HepG2 (cell line): ENCODE measurements around the gene C14orf119. TPM values are rescaled to one million over a fixed set of nuclear protein-coding genes. Genes with fewer than 3 reads are reported as not detected.

Experiments
- BCL6 ChIP-seq: IDR thresholded peaks from 2 replicates; pipeline ENCODE4 v1.6.1; 2016; ENCODE audit warnings: missing genetic modification reagents, missing compliant biosample characterization
- BHLHE40 ChIP-seq: IDR thresholded peaks from 2 replicates; pipeline ENCODE4 v1.6.1; 2011; ENCODE audit warnings: low read length, improper control_type of control experiment
- CENPX ChIP-seq: sonication (generic); formaldehyde crosslinking; IDR thresholded peaks from 2 replicates; pipeline ENCODE4 v1.9.0; 2021; ENCODE audit warnings: mild to moderate bottlenecking, missing genetic modification reagents, moderate library complexity
- HES4 ChIP-seq: sonication (generic); formaldehyde crosslinking; IDR thresholded peaks from 2 replicates; pipeline ENCODE4 v1.9.0; 2021; ENCODE audit warnings: mild to moderate bottlenecking, missing genetic modification reagents, borderline replicate concordance
- MEF2D ChIP-seq: sonication (generic); formaldehyde crosslinking; IDR thresholded peaks from 2 replicates; pipeline ENCODE4 v1.5.1; 2020; ENCODE audit warnings: mild to moderate bottlenecking, missing genetic modification reagents
- MEIS2 ChIP-seq: sonication (generic); formaldehyde crosslinking; IDR thresholded peaks from 2 replicates; pipeline ENCODE4 v1.9.0; 2021; ENCODE audit warnings: mild to moderate bottlenecking, missing genetic modification reagents
- PHF5A ChIP-seq: IDR thresholded peaks from one replicate; pipeline ENCODE4 v1.6.1; 2018; ENCODE audit warnings: low read depth, missing genetic modification reagents; ENCODE audit not compliant: unreplicated experiment
- RARA ChIP-seq: IDR thresholded peaks from 2 replicates; pipeline ENCODE4 v1.6.1; 2016; ENCODE audit warnings: missing genetic modification reagents, missing compliant biosample characterization
- SALL1 ChIP-seq: sonication (generic); formaldehyde crosslinking; IDR thresholded peaks from 2 replicates; pipeline ENCODE4 v1.8.0; 2022; ENCODE audit warnings: mild to moderate bottlenecking, missing genetic modification reagents
- ZFX ChIP-seq: sonication (generic); formaldehyde crosslinking; IDR thresholded peaks from 2 replicates; pipeline ENCODE4 v1.4.0; 2020; ENCODE audit warnings: mild to moderate bottlenecking, low read depth, missing genetic modification reagents, moderate library complexity
- ZNF496 ChIP-seq: sonication (generic); formaldehyde crosslinking; IDR thresholded peaks from 2 replicates; pipeline ENCODE4 v1.8.1; 2023; ENCODE audit warnings: mild to moderate bottlenecking, moderate library complexity, missing genetic modification reagents; ENCODE audit not compliant: insufficient replicate concordance
- ZNF562 ChIP-seq: sonication (generic); formaldehyde crosslinking; IDR thresholded peaks from 2 replicates; pipeline ENCODE4 v1.8.0; 2022; ENCODE audit warnings: missing genetic modification reagents, borderline replicate concordance
- ZNF761 ChIP-seq: sonication (generic); formaldehyde crosslinking; conservative IDR thresholded peaks from 2 replicates; pipeline ENCODE4 v1.4.0; 2020; ENCODE audit warnings: mild to moderate bottlenecking, missing genetic modification reagents
- ZNF839 ChIP-seq: sonication (generic); formaldehyde crosslinking; IDR thresholded peaks from 2 replicates; pipeline ENCODE4 v1.4.0; 2020; ENCODE audit warnings: missing genetic modification reagents, mild to moderate bottlenecking, borderline replicate concordance
- ZNF841 ChIP-seq: sonication (generic); formaldehyde crosslinking; IDR thresholded peaks from 2 replicates; pipeline ENCODE4 v1.8.1; 2023; ENCODE audit warnings: missing genetic modification reagents, borderline replicate concordance
- ZSCAN9 ChIP-seq: IDR thresholded peaks from 2 replicates; pipeline ENCODE4 v1.6.1; 2016; ENCODE audit warnings: borderline replicate concordance
- polyA plus RNA-seq, 8 experiments: library from polyadenylated mRNA; depleted of rRNA in 3 of 8; stranded (reverse) in 7 of 8; unstranded in 1 of 8; fragments of >200 nt; fragmentation: Illumina TruSeq in 4 of 8; extraction: Trizol in 4 of 8; gene quantifications; 2 replicates each; pipeline versions ENCODE4 v1.2.1 to v1.2.3, GENCODE V29; 2011 to 2016; ENCODE audit warnings: low read depth in 4 of 8, missing spikeins in 1 of 8, mixed read lengths in 1 of 8; ENCODE audit not compliant: insufficient read depth in 1 of 8
- total RNA-seq, 5 experiments: library from RNA; depleted of rRNA; stranded (reverse); fragments of >200 nt; fragmentation: Illumina TruSeq; extraction: Trizol; gene quantifications; 2 replicates each; pipeline ENCODE4 v1.2.3, GENCODE V29; 2016; ENCODE audit warnings: low read depth in 1 of 5
- TF ChIP-seq, protein P1 (sequence below): sonication (generic); formaldehyde crosslinking; IDR thresholded peaks from 2 replicates; pipeline ENCODE4 v1.8.0; 2022; ENCODE audit warnings: low read depth, missing genetic modification reagents
- TF ChIP-seq, protein P2 (sequence below): sonication (generic); formaldehyde crosslinking; IDR thresholded peaks from 2 replicates; pipeline ENCODE4 v1.4.0; 2020; ENCODE audit warnings: mild to moderate bottlenecking, missing genetic modification reagents, borderline replicate concordance
- TF ChIP-seq, protein P3 (sequence below): sonication (generic); formaldehyde crosslinking; IDR thresholded peaks from 2 replicates; pipeline ENCODE4 v1.5.1; 2020; ENCODE audit warnings: mild to moderate bottlenecking, missing genetic modification reagents
- TF ChIP-seq, protein P4 (sequence below): IDR thresholded peaks from 2 replicates; pipeline ENCODE4 v1.6.1; 2016

The C14orf119 gene
- total and polyA plus RNA-seq, 2 of the 13 experiments (the other 11 are each of a cell fraction or from before 2014, with no cell fraction given), result 117 to 206 TPM

DNA sequence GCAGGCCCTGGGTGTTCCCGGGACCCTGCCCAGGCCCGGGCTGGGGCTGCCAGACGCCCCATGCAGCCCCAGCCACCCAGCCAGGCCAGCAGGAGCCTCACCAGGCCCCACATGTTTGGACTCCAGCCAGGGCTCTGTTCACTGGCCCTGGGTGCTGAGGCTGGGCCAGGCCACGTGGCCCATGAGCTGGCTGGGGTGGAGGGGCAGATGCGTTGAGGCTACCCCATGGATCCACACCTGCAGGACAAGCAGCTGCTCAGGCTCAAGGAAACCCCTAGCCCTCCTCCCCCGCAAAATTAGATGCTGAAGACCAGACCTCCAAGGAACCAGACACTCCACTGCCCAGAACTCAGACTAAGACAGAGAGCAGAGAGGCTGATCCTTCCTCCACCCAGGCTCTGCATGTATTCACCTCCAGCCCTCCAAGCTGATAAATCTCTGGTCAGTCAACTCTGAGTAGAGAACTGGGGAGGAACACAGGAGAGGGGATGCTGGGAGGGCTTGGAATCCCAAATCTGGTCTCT, 39.6 kb upstream of the C14orf119 start (continued):
- TF ChIP-seq ZNF839, result no peak
- no peak for TF ChIP-seq ZNF761 (CRISPR knock-in tag)
- TF ChIP-seq ZNF562 (CRISPR knock-in tag), result no peak
- no peak for TF ChIP-seq SALL1 (CRISPR knock-in tag)
- TF ChIP-seq, protein P1, sequence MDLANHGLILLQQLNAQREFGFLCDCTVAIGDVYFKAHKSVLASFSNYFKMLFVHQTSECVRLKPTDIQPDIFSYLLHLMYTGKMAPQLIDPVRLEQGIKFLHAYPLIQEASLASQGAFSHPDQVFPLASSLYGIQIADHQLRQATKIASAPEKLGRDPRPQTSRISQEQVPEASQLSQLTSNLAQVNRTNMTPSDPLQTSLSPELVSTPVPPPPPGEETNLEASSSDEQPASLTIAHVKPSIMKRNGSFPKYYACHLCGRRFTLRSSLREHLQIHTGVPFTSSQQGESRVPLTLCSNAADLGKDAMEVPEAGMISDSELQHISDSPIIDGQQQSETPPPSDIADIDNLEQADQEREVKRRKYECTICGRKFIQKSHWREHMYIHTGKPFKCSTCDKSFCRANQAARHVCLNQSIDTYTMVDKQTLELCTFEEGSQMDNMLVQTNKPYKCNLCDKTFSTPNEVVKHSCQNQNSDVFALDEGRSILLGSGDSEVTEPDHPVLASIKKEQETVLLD (CRISPR knock-in tag), result no peak
- TF ChIP-seq HES4, result no peak
- no peak for TF ChIP-seq ZSCAN9 (CRISPR knock-in tag)
- TF ChIP-seq PHF5A, result no peak
- TF ChIP-seq MEIS2, result no peak
- no peak for TF ChIP-seq CENPX (CRISPR knock-in tag)
- TF ChIP-seq ZNF841 (CRISPR knock-in tag), result no peak
- TF ChIP-seq, protein P2, sequence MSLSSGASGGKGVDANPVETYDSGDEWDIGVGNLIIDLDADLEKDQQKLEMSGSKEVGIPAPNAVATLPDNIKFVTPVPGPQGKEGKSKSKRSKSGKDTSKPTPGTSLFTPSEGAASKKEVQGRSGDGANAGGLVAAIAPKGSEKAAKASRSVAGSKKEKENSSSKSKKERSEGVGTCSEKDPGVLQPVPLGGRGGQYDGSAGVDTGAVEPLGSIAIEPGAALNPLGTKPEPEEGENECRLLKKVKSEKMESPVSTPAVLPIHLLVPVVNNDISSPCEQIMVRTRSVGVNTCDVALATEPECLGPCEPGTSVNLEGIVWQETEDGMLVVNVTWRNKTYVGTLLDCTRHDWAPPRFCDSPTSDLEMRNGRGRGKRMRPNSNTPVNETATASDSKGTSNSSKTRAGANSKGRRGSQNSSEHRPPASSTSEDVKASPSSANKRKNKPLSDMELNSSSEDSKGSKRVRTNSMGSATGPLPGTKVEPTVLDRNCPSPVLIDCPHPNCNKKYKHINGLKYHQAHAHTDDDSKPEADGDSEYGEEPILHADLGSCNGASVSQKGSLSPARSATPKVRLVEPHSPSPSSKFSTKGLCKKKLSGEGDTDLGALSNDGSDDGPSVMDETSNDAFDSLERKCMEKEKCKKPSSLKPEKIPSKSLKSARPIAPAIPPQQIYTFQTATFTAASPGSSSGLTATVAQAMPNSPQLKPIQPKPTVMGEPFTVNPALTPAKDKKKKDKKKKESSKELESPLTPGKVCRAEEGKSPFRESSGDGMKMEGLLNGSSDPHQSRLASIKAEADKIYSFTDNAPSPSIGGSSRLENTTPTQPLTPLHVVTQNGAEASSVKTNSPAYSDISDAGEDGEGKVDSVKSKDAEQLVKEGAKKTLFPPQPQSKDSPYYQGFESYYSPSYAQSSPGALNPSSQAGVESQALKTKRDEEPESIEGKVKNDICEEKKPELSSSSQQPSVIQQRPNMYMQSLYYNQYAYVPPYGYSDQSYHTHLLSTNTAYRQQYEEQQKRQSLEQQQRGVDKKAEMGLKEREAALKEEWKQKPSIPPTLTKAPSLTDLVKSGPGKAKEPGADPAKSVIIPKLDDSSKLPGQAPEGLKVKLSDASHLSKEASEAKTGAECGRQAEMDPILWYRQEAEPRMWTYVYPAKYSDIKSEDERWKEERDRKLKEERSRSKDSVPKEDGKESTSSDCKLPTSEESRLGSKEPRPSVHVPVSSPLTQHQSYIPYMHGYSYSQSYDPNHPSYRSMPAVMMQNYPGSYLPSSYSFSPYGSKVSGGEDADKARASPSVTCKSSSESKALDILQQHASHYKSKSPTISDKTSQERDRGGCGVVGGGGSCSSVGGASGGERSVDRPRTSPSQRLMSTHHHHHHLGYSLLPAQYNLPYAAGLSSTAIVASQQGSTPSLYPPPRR (CRISPR knock-in tag), result 0 out of 2 replicates have a peak, but pooled peaks have one; percentile 41
- TF ChIP-seq ZNF496 (CRISPR knock-in tag), result no peak
- TF ChIP-seq, protein P3, sequence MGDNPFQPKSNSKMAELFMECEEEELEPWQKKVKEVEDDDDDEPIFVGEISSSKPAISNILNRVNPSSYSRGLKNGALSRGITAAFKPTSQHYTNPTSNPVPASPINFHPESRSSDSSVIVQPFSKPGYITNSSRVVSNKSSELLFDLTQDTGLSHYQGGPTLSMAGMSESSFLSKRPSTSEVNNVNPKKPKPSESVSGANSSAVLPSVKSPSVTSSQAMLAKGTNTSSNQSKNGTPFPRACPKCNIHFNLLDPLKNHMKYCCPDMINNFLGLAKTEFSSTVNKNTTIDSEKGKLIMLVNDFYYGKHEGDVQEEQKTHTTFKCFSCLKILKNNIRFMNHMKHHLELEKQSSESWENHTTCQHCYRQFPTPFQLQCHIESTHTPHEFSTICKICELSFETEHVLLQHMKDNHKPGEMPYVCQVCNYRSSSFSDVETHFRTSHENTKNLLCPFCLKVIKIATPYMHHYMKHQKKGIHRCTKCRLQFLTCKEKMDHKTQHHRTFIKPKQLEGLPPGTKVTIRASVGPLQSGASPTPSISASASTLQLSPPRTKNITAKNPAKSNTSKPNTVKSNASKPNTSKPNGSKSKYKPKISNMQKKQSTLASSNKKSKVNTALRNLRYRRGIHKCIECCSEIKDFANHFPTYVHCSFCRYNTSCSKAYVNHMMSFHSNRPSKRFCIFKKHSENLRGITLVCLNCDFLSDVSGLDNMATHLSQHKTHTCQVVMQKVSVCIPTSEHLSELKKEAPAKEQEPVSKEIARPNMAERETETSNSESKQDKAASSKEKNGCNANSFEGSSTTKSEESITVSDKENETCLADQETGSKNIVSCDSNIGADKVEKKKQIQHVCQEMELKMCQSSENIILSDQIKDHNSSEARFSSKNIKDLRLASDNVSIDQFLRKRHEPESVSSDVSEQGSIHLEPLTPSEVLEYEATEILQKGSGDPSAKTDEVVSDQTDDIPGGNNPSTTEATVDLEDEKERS, result no peak
- no peak for TF ChIP-seq MEF2D (CRISPR knock-in tag)
- no peak for TF ChIP-seq RARA
- TF ChIP-seq ZFX (CRISPR knock-in tag), result peak; percentile 45; the same call in 1 of the 2 replicates
- TF ChIP-seq, protein P4, sequence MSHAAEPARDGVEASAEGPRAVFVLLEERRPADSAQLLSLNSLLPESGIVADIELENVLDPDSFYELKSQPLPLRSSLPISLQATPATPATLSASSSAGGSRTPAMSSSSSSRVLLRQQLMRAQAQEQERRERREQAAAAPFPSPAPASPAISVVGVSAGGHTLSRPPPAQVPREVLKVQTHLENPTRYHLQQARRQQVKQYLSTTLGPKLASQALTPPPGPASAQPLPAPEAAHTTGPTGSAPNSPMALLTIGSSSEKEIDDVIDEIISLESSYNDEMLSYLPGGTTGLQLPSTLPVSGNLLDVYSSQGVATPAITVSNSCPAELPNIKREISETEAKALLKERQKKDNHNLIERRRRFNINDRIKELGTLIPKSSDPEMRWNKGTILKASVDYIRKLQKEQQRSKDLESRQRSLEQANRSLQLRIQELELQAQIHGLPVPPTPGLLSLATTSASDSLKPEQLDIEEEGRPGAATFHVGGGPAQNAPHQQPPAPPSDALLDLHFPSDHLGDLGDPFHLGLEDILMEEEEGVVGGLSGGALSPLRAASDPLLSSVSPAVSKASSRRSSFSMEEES (CRISPR knock-in tag), result no peak
- TF ChIP-seq BCL6 (CRISPR knock-in tag), result no peak
- TF ChIP-seq BHLHE40, result no peak
